ENCODE results near the gene AQP12B. TPM values are rescaled to one million over a fixed set of nuclear protein-coding genes. Genes with fewer than 3 reads are reported as not detected.

AQP12B gene
- total RNA-seq, 4 donors from 2014 or later = not detected

DNA sequence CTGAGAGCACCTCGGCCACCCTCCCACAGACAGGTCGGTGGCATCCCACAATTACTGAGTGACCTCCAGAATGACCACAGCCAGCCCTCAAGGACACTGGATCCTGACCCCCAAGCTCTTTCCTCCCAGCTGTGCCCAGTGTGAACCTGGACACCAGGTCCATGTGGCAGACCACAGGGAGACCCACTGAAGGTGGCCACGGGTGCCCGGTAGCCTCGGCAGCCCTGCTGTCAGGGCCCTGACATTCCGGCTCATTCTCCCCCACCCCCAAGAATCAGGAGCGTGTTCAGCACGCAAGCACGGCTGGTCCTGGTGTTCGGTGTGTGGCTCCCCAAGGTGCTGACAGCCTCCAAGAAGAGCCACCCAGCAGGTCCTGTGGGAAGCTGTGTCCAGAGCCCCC lies 41.7 kb upstream of the AQP12B start:
- WGBS = 100% methylated on average over 2 of the region's 10 CpGs
- Histone ChIP-seq H3K9me3 (no peaks in the 10 kb centered on the region), H3K36me3 (no peaks in the 10 kb centered on the region), H3K27me3 (peaks cover 14% of the 10 kb centered on the region), H3K4me1 (no peaks in the 10 kb centered on the region), H3K27ac (no peak overlapping the region), H3K4me3 (no peak overlapping the region)
- no peak for DNase-seq (ENCODE audit: low spot score in 2 of 2)
- TF ChIP-seq POLR2A (IDR thresholded peaks at IDR 0.05) = no peak
- no peak for TF ChIP-seq EP300 (IDR thresholded peaks at IDR 0.05)
- TF ChIP-seq, protein P1, sequence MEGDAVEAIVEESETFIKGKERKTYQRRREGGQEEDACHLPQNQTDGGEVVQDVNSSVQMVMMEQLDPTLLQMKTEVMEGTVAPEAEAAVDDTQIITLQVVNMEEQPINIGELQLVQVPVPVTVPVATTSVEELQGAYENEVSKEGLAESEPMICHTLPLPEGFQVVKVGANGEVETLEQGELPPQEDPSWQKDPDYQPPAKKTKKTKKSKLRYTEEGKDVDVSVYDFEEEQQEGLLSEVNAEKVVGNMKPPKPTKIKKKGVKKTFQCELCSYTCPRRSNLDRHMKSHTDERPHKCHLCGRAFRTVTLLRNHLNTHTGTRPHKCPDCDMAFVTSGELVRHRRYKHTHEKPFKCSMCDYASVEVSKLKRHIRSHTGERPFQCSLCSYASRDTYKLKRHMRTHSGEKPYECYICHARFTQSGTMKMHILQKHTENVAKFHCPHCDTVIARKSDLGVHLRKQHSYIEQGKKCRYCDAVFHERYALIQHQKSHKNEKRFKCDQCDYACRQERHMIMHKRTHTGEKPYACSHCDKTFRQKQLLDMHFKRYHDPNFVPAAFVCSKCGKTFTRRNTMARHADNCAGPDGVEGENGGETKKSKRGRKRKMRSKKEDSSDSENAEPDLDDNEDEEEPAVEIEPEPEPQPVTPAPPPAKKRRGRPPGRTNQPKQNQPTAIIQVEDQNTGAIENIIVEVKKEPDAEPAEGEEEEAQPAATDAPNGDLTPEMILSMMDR (IDR thresholded peaks at IDR 0.05) = no peak
- TF ChIP-seq POLR2AphosphoS5 (IDR thresholded peaks at IDR 0.05) = no peak

DNA sequence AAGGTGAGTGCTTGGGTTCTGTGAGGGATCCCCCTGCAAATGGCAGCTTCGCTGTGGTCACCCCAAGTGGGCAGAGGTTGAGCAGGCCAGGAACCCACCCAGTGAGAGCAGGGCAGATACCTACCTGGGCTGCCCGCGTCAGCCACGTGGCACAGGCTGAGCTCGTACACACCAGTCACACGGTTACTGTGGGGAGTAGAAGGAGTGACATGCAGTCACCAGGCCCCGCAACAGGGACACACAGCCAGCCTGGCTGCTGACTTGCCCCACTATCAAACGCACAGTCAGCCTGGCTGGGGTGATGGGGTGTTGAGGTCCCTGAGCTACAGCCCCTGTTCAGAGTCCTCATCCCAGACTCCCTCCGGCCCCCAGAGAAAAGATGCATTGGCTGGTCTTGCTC lies 41.2 kb upstream of the AQP12B start:
- DNase-seq (ENCODE audit: low spot score in 2 of 2) = no peak
- Histone ChIP-seq H3K27me3 (peaks cover 11% of the 10 kb centered on the region), H3K4me1 (no peaks in the 10 kb centered on the region), H3K4me3 (no peak overlapping the region), H3K27ac (no peak overlapping the region), H3K9me3 (no peaks in the 10 kb centered on the region), H3K36me3 (no peaks in the 10 kb centered on the region)
- no CpG with 5 or more reads among the region's 9 CpGs for WGBS
- TF ChIP-seq, protein P1 (IDR thresholded peaks at IDR 0.05) = no peak
- TF ChIP-seq POLR2A (IDR thresholded peaks at IDR 0.05) (no peak), EP300 (IDR thresholded peaks at IDR 0.05) (no peak), POLR2AphosphoS5 (IDR thresholded peaks at IDR 0.05) (no peak)

DNA sequence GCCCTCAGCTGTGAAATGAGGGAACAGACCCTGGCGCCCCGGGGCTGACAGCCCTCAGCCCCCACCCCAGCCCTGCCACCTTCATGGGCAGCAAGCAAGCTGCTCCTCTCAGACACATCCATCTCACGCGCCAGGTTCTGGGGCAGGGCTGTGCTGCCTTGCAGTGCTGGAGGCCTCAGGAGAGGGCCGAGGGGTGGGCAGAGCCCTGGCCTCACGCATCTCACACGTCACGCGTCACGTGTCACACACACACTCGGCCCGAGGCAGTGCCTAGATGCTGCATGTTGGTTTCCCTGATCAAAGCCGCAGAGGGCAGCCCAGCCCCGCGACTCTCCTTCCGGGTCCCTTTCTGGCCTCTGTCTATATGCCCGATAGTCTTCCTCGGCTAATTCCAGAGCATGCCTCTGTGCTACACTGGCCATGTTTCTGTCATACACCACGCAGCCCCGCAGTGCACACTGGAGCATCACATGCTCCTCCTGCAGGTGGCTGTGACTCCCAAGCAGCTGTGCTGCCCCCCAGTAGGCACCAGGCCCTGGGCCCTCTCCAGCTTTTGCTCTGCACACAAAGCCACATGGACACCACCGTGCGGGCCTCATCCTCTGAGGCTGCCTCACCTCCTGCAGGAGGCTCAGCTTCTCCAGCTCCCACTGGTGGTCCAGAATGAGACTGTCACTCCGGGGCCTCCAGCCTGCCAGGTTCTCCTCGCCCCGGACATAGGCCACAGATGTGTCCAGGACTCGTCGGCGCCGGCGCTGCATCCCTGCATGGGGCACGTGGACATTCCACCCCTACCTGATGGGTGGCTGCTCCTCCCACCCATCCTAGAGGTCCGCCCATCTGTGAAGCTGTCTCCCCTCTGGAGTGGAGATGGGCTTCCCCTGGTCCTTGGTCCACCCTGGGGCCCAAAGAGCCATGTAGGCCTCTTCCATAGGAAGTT lies 40.4 kb upstream of the AQP12B start:
- Histone ChIP-seq H3K4me3 (no peak overlapping the region), H3K4me1 (no peaks in the 10 kb centered on the region), H3K27ac (no peak overlapping the region), H3K27me3 (peaks cover 12% of the 10 kb centered on the region), H3K36me3 (no peaks in the 10 kb centered on the region), H3K9me3 (no peaks in the 10 kb centered on the region)
- 85% methylated on average over 9 of the region's 32 CpGs for WGBS
- TF ChIP-seq POLR2A (IDR thresholded peaks at IDR 0.05) = no peak
- no peak for TF ChIP-seq EP300 (IDR thresholded peaks at IDR 0.05)
- TF ChIP-seq, protein P1 (IDR thresholded peaks at IDR 0.05) = no peak
- TF ChIP-seq POLR2AphosphoS5 (IDR thresholded peaks at IDR 0.05) = no peak
- DNase-seq (ENCODE audit: low spot score in 2 of 2) = no peak

DNA sequence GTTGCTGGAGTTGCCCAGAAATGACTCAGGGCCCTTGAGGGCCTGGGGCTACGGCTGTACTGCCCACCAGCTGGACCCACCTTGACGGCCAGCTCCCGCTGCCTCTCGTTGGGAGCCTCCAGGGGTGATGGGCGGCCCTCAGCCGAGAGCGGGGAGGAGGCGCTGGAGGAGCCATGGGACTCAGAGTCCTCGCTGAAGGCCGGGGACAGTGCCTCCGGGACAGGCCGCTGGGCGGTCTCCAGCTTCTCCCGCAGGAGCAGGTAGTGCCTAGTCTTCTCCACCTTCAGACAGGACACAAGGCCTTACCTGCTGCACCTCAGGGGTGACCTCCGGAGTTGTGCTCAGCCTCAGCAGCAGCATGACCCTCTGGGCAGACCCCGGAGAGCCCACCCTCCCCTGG lies 39.7 kb upstream of the AQP12B start:
- no peaks in the 10 kb centered on the region for H3K4me1 ChIP-seq
- no peak for DNase-seq (ENCODE audit: low spot score in 2 of 2)
- no peaks in the 10 kb centered on the region for H3K9me3 ChIP-seq
- H3K36me3 ChIP-seq = no peaks in the 10 kb centered on the region
- H3K27ac ChIP-seq = no peak overlapping the region
- TF ChIP-seq POLR2AphosphoS5 (IDR thresholded peaks at IDR 0.05) (no peak), POLR2A (IDR thresholded peaks at IDR 0.05) (no peak), EP300 (IDR thresholded peaks at IDR 0.05) (no peak)
- TF ChIP-seq, protein P1 (IDR thresholded peaks at IDR 0.05) = no peak
- no peak overlapping the region for H3K4me3 ChIP-seq
- 70% methylated on average over 2 of the region's 16 CpGs for WGBS
- H3K27me3 ChIP-seq = peaks cover 19% of the 10 kb centered on the region

DNA sequence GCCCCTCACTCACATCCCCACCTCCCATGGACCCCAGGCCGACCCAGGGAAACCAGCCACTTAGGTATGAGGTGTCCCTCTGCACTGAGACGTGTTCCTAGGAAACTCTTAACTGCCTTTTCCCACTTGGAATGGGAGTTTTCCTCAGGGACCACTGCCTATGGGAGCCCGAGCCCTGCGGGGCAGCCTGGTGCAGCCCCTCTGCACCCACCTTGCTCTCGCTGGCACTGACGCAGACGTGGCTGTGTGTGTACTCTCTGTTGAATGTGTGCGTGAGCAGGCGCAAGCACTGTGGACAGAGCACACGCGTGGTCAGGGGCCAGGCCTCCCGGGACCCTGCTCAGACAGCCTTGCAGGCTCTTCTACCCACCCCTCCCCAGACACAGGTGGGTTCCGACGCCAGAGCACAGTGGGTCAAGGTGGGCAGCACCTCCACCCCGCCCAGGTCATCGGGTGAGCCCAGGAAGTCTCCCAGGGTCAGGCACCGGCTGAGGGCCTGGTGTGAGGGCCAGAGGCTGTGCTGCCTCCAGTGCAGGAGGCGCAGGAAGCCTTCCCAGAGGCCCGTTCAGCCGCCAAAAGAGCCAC lies 39.0 kb upstream of the AQP12B start:
- TF ChIP-seq EP300 (IDR thresholded peaks at IDR 0.05) = no peak
- TF ChIP-seq POLR2A (IDR thresholded peaks at IDR 0.05) = no peak
- TF ChIP-seq, protein P1 (IDR thresholded peaks at IDR 0.05) = no peak
- no peak overlapping the region for H3K27ac ChIP-seq
- no peak for DNase-seq (ENCODE audit: low spot score in 2 of 2)

More for the DNA sequence above, 39.0 kb upstream of the AQP12B start:
- Histone ChIP-seq H3K4me1 (no peaks in the 10 kb centered on the region), H3K36me3 (no peaks in the 10 kb centered on the region), H3K9me3 (no peaks in the 10 kb centered on the region), H3K4me3 (no peak overlapping the region), H3K27me3 (peaks cover 24% of the 10 kb centered on the region)
- WGBS = 90% methylated on average over 5 of the region's 20 CpGs
